CD14-positive monocyte (primary cell): ENCODE results near the gene UTS2B. TPM values are rescaled to one million over a fixed set of nuclear protein-coding genes. Genes with fewer than 3 reads are reported as not detected.

Source experiments
- DNase-seq, 3 donors: peaks; one replicate each; pipeline ENCODE4 v3.0.0-alpha.2; 2011 to 2022
- H2AFZ ChIP-seq: 2 replicates; pipeline ENCODE4 v1.6.0; 2012; ENCODE audit warnings: mild to moderate bottlenecking, low read depth, low read length, inconsistent platforms; ENCODE audit not compliant: insufficient read depth, poor library complexity, severe bottlenecking
- H3K27ac ChIP-seq, 2 donors: 1 replicate in 1 of 2; 2 replicates in 1 of 2; pipeline ENCODE4 v1.5.1; 2012 to 2013; ENCODE audit warnings: low read length in 2 of 2, control low read depth in 1 of 2, inconsistent platforms in 1 of 2, low read depth in 1 of 2, mild to moderate bottlenecking in 1 of 2
- H3K27me3 ChIP-seq, 2 donors: one replicate each; pipeline versions ENCODE4 v1.6.0 to v1.6.1; 2011 to 2013; ENCODE audit warnings: low read length in 2 of 2; ENCODE audit not compliant: control insufficient read depth in 2 of 2, insufficient read depth in 2 of 2
- H3K36me3 ChIP-seq, 2 donors: replicated peaks in 1 of 2; 1 replicate in 1 of 2; 2 replicates in 1 of 2; pipeline versions ENCODE4 v1.5.1 to v1.6.1; 2012 to 2013; ENCODE audit warnings: low read length in 2 of 2, control low read depth in 1 of 2, inconsistent platforms in 1 of 2, mild to moderate bottlenecking in 1 of 2; ENCODE audit not compliant: insufficient read depth in 2 of 2, control insufficient read depth in 1 of 2
- H3K4me1 ChIP-seq, 2 donors: 1 replicate in 1 of 2; 2 replicates in 1 of 2; pipeline versions ENCODE4 v1.5.1 to v1.6.1; 2012 to 2013; ENCODE audit warnings: low read length in 2 of 2, control low read depth in 1 of 2, inconsistent platforms in 1 of 2, mild to moderate bottlenecking in 1 of 2, moderate library complexity in 1 of 2; ENCODE audit not compliant: insufficient read depth in 2 of 2, control insufficient read depth in 1 of 2
- H3K4me2 ChIP-seq: replicated peaks from 2 replicates; pipeline ENCODE3; 2012; ENCODE audit warnings: low read length, moderate library complexity, mild to moderate bottlenecking; ENCODE audit not compliant: poor library complexity, severe bottlenecking; ENCODE audit errors: extremely low read depth
- H3K4me3 ChIP-seq, 3 experiments: fragments of 200-600 bp in 1 of 3; sonication (generic) in 1 of 3; replicated peaks in 1 of 3; 1 replicate in 2 of 3; 2 replicates in 1 of 3; pipeline ENCODE4 v1.5.1; 2011 to 2013; ENCODE audit warnings: low read length in 3 of 3, mild to moderate bottlenecking in 3 of 3, control low read depth in 2 of 3, low read depth in 2 of 3, inconsistent platforms in 1 of 3, moderate library complexity in 1 of 3
- H3K79me2 ChIP-seq: 2 replicates; pipeline ENCODE4 v1.6.0; 2012; ENCODE audit warnings: mild to moderate bottlenecking, control low read depth, inconsistent platforms, low read length, moderate library complexity; ENCODE audit not compliant: insufficient read depth
- H3K9ac ChIP-seq: 2 replicates; pipeline ENCODE4 v1.6.0; 2017; ENCODE audit warnings: low read length, mild to moderate bottlenecking; ENCODE audit not compliant: insufficient read depth, poor library complexity, severe bottlenecking
- H3K9me3 ChIP-seq, 2 donors: replicated peaks in 1 of 2; 1 replicate in 1 of 2; 2 replicates in 1 of 2; pipeline versions ENCODE4 v1.5.1 to v1.6.1; 2012 to 2013; ENCODE audit warnings: low read length in 2 of 2, control low read depth in 1 of 2; ENCODE audit not compliant: control insufficient read depth in 1 of 2, insufficient read depth in 1 of 2
- H4K20me1 ChIP-seq: 2 replicates; pipeline ENCODE4 v1.6.0; 2012; ENCODE audit warnings: mild to moderate bottlenecking, low read length, control low read depth, moderate library complexity; ENCODE audit not compliant: insufficient read depth
- H3K27ac Mint-ChIP-seq, 7 donors: one replicate each; pipeline ENCODE4 v1.8.0; 2020; ENCODE audit warnings: mild to moderate bottlenecking in 7 of 7, mixed read lengths in 7 of 7, moderate library complexity in 6 of 7, inconsistent platforms in 2 of 7
- H3K27me3 Mint-ChIP-seq, 3 donors: one replicate each; pipeline ENCODE4 v1.8.0; 2021 to 2022; ENCODE audit warnings: low read depth in 3 of 3, mild to moderate bottlenecking in 3 of 3, mixed read lengths in 3 of 3, moderate library complexity in 3 of 3, inconsistent platforms in 1 of 3
- H3K36me3 Mint-ChIP-seq, 2 donors: one replicate each; pipeline ENCODE4 v1.8.0; 2020; ENCODE audit warnings: mixed read lengths in 2 of 2, inconsistent platforms in 1 of 2, mild to moderate bottlenecking in 1 of 2
- H3K4me1 Mint-ChIP-seq: one replicate; pipeline ENCODE4 v1.8.0; 2020; ENCODE audit warnings: mild to moderate bottlenecking, mixed read lengths
- H3K4me3 Mint-ChIP-seq, 2 donors: one replicate each; pipeline ENCODE4 v1.8.0; 2020; ENCODE audit warnings: mild to moderate bottlenecking in 2 of 2, mixed read lengths in 2 of 2, moderate library complexity in 1 of 2
- H3K9me3 Mint-ChIP-seq, 7 donors: one replicate each; pipeline ENCODE4 v1.8.0; 2020 to 2022; ENCODE audit warnings: mixed read lengths in 7 of 7, mild to moderate bottlenecking in 6 of 7, moderate library complexity in 6 of 7, inconsistent platforms in 2 of 7
- WGBS: methylation state at CpG from one replicate; pipeline ENCODE4 v1.1.5; 2013; ENCODE audit warnings: missing lambda C conversion rate; ENCODE audit not compliant: insufficient coverage; 5-methylcytosine and 5-hydroxymethylcytosine counted together
- intact Hi-C, 2 donors: fragments of 100-400 bp; cut with micrococcal nuclease; formaldehyde crosslinking; loops; one replicate each; pipeline versions ENCODE4 v1.15.0 to v1.15.1; 2023
- polyA plus RNA-seq, 3 donors: library from polyadenylated mRNA; depleted of rRNA in 1 of 3; unstranded in 2 of 3; stranded (reverse) in 1 of 3; fragments of 300-500 nt in 2 of 3; fragments of >200 nt in 1 of 3; fragmentation: Illumina TruSeq in 2 of 3; gene quantifications; 1 replicate in 2 of 3; 2 replicates in 1 of 3; pipeline ENCODE4 v1.2.3, GENCODE V29; 2012 to 2021
- TF ChIP-seq, protein P1 (sequence below): fragments of 200-600 bp; IDR thresholded peaks from one replicate; pipeline ENCODE4 v1.8.0; 2022; ENCODE audit warnings: antibody characterized with exemption, mild to moderate bottlenecking

The UTS2B gene
- polyA plus RNA-seq, 3 donors: not detected

DNA sequence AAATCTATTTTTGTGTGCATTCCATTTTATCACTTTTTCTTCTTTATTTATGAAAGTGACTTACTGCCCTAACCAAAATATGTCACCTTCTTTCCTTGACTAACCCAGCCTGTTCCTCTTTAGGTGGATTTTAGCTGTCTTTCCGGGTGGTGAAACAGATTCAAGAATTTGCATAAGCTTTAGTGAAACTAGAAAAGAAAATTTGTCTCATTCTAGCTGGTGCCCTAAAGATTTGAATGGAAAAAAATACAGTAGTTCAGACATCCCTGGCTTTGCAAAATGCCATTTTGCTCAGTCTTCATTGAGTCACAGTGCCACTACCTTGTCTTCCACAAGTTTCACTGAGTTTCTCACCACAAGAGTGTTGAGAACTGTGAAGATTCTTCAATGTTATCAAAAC lies 29.3 kb downstream of the UTS2B start:
- no peak overlapping the region for H3K27ac ChIP-seq
- H3K27ac Mint-ChIP-seq: no peak overlapping the region

DNA sequence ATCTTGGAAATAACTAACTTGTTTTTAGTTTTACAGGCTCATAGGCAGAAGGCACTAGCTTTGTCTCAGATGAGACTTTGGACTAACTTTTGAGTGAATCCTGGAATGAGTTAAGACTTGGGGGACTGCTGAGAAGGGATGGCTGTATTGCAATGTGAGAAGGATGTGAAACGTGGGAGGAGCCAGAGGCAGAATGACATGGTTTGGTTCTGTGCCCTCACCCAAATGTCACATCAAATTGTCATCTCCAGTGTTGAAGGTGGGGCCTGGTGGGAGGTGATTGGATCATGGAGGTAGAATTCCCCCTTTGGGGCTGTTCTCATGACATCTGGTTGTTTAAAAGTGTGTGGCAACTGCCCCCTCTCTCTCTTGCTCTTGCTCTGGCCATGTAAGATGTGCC lies 29.9 kb downstream of the UTS2B start:
- peaks cover 0 to 1% (median under 1%) of the 10 kb centered on the region in 3 donors for H3K27me3 Mint-ChIP-seq
- WGBS: no CpG with 5 or more reads among the region's 1 CpG
- Histone ChIP-seq H2AFZ (no peak overlapping the region), H3K9ac (no peak overlapping the region), H3K4me2 (peak overlapping the region; percentile 27), H3K9me3 (no peaks in the 10 kb centered on the region), H3K4me1 (peaks cover 9 to 12% of the 10 kb centered on the region in 2 donors), H3K4me3 (no peak overlapping the region), H3K79me2 (no peaks in the 10 kb centered on the region), H4K20me1 (no peaks in the 10 kb centered on the region), H3K27me3 (no peaks in the 10 kb centered on the region), H3K36me3 (no peaks in the 10 kb centered on the region), H3K27ac (no peak overlapping the region)
- no peak overlapping the region for H3K4me3 Mint-ChIP-seq
- TF ChIP-seq, protein P1, sequence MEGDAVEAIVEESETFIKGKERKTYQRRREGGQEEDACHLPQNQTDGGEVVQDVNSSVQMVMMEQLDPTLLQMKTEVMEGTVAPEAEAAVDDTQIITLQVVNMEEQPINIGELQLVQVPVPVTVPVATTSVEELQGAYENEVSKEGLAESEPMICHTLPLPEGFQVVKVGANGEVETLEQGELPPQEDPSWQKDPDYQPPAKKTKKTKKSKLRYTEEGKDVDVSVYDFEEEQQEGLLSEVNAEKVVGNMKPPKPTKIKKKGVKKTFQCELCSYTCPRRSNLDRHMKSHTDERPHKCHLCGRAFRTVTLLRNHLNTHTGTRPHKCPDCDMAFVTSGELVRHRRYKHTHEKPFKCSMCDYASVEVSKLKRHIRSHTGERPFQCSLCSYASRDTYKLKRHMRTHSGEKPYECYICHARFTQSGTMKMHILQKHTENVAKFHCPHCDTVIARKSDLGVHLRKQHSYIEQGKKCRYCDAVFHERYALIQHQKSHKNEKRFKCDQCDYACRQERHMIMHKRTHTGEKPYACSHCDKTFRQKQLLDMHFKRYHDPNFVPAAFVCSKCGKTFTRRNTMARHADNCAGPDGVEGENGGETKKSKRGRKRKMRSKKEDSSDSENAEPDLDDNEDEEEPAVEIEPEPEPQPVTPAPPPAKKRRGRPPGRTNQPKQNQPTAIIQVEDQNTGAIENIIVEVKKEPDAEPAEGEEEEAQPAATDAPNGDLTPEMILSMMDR: no peak
- no peaks in the 10 kb centered on the region for H3K36me3 Mint-ChIP-seq
- no peak for DNase-seq
- peaks cover 8% of the 10 kb centered on the region for H3K4me1 Mint-ChIP-seq
- peaks cover 0 to 4% (median 0%) of the 10 kb centered on the region in 7 donors for H3K9me3 Mint-ChIP-seq
- intact Hi-C loops: no loop called here
- peak overlapping the region in 3 of 7 donors; percentile 49 to 54 (median 51) for H3K27ac Mint-ChIP-seq

More for the DNA sequence above, 29.3 kb downstream of the UTS2B start:
- no peak overlapping the region for H3K9ac ChIP-seq
- H3K4me3 Mint-ChIP-seq: no peak overlapping the region
- peak; percentile 7 to 21 (median 16) for DNase-seq
- intact Hi-C loops: no loop called here
- no peak overlapping the region for H3K4me3 ChIP-seq
- no peaks in the 10 kb centered on the region for H4K20me1 ChIP-seq
- H3K4me2 ChIP-seq: peak overlapping the region; percentile 27
- H3K4me1 ChIP-seq: peaks cover 5 to 8% of the 10 kb centered on the region in 2 donors
- H3K9me3 ChIP-seq: no peaks in the 10 kb centered on the region
- H3K27me3 Mint-ChIP-seq: peaks cover 0 to 4% (median 1%) of the 10 kb centered on the region in 3 donors
- TF ChIP-seq, protein P1: no peak
- no peaks in the 10 kb centered on the region for H3K36me3 ChIP-seq
- H3K9me3 Mint-ChIP-seq: peaks cover 0 to 4% (median 0%) of the 10 kb centered on the region in 7 donors
- H3K4me1 Mint-ChIP-seq: peaks cover 8% of the 10 kb centered on the region
- H3K36me3 Mint-ChIP-seq: no peaks in the 10 kb centered on the region
- H3K27me3 ChIP-seq: no peaks in the 10 kb centered on the region
- WGBS: no CpG with 5 or more reads among the region's 1 CpG
- H3K79me2 ChIP-seq: no peaks in the 10 kb centered on the region
- no peak overlapping the region for H2AFZ ChIP-seq
